Mucosa of rectum (tissue), 2 donors: Measurements from ENCODE around the gene ADGRB2.

ENCODE experiments used
- H3K27ac ChIP-seq, 2 donors: one replicate each; pipeline ENCODE4 v1.7.0; 2013; ENCODE audit warnings: inconsistent platforms in 2 of 2, low read depth in 2 of 2, low read length in 2 of 2
- H3K27me3 ChIP-seq, 2 donors: one replicate each; pipeline ENCODE4 v1.7.0; 2013; ENCODE audit warnings: low read length in 2 of 2; ENCODE audit not compliant: control insufficient read depth in 2 of 2, insufficient read depth in 2 of 2
- H3K36me3 ChIP-seq, 2 donors: one replicate each; pipeline ENCODE4 v1.7.0; 2013; ENCODE audit warnings: low read length in 2 of 2; ENCODE audit not compliant: control insufficient read depth in 2 of 2, insufficient read depth in 2 of 2
- H3K4me1 ChIP-seq, 2 donors: one replicate each; pipeline ENCODE4 v1.7.0; 2013; ENCODE audit warnings: low read length in 2 of 2, mild to moderate bottlenecking in 1 of 2; ENCODE audit not compliant: control insufficient read depth in 2 of 2, insufficient read depth in 2 of 2
- H3K4me3 ChIP-seq, 2 donors: one replicate each; pipeline ENCODE4 v1.7.0; 2013; ENCODE audit warnings: low read length in 2 of 2
- H3K9ac ChIP-seq, 2 donors: one replicate each; pipeline ENCODE4 v1.7.0; 2013; ENCODE audit warnings: low read length in 2 of 2, low read depth in 1 of 2, mild to moderate bottlenecking in 1 of 2
- H3K9me3 ChIP-seq, 2 donors: one replicate each; pipeline ENCODE4 v1.7.0; 2013; ENCODE audit warnings: low read length in 2 of 2; ENCODE audit not compliant: control insufficient read depth in 2 of 2
- donor health status: healthy.
- donor health status: Normal muscosa, but diverticular disease.

ADGRB2 gene

GRCh38 chr1:31782421-31783410, 18.6 kb upstream of the ADGRB2 start:
- no peak overlapping the region for H3K27ac ChIP-seq
- no peaks in the 10 kb centered on the region for H3K9me3 ChIP-seq
- H3K36me3 ChIP-seq, result no peaks in the 10 kb centered on the region
- H3K27me3 ChIP-seq, result peaks cover 0 to 5% of the 10 kb centered on the region in 2 donors
- H3K4me3 ChIP-seq, result no peak overlapping the region
- H3K9ac ChIP-seq, result no peak overlapping the region
- H3K4me1 ChIP-seq, result peaks cover 0 to 1% of the 10 kb centered on the region in 2 donors

DNA sequence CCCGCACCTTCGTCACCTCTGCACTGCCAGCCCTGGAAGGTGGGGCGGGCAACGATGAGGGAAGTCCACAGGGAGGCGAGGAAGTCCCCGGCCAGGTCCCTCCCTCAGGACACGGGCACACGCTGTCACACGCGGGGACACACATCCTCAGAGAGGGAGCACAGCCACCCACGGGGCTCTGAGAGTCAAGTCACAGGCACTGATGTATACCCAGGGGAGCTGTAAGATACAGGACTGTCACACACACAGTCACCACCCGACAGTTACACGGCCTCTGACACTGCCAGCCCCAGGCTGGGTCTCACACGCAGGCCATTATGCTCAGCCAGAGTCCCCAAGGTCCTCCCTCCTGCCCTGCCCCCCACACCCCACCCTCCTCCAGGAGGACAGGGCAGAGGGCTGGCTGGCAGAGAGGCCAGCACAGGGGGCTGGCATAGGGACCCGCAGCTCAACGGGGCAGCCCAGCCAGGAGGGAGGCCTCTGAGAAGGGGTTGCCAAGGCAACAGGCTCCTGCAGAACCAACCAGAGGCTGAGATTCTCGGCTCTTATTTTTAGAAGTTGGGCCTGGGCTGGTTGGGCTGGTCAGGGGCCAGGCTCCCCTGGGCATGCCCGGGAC, 17.7 kb upstream of the ADGRB2 start:
- Histone ChIP-seq H3K4me3 (no peak overlapping the region), H3K27ac (no peak overlapping the region), H3K36me3 (no peaks in the 10 kb centered on the region), H3K9me3 (no peaks in the 10 kb centered on the region), H3K27me3 (peaks cover 3 to 5% of the 10 kb centered on the region in 2 donors), H3K9ac (no peak overlapping the region), H3K4me1 (no peaks in the 10 kb centered on the region)

GRCh38 chr1:31781138-31781755, 17.1 kb upstream of the ADGRB2 start:
- Histone ChIP-seq H3K9me3 (no peaks in the 10 kb centered on the region), H3K27me3 (peaks cover 5% of the 10 kb centered on the region in 2 donors), H3K4me3 (no peak overlapping the region), H3K36me3 (no peaks in the 10 kb centered on the region), H3K9ac (no peak overlapping the region), H3K4me1 (no peaks in the 10 kb centered on the region), H3K27ac (no peak overlapping the region)

- Histone ChIP-seq H3K9me3 (no peaks in the 10 kb centered on the region), H3K36me3 (no peaks in the 10 kb centered on the region), H3K27ac (no peak overlapping the region), H3K4me3 (no peak overlapping the region), H3K4me1 (no peaks in the 10 kb centered on the region), H3K27me3 (peaks cover 6 to 7% of the 10 kb centered on the region in 2 donors), H3K9ac (no peak overlapping the region)
These were observed 16.5 kb upstream of the ADGRB2 start for GRCh38 chr1:31780632-31781031.

DNA sequence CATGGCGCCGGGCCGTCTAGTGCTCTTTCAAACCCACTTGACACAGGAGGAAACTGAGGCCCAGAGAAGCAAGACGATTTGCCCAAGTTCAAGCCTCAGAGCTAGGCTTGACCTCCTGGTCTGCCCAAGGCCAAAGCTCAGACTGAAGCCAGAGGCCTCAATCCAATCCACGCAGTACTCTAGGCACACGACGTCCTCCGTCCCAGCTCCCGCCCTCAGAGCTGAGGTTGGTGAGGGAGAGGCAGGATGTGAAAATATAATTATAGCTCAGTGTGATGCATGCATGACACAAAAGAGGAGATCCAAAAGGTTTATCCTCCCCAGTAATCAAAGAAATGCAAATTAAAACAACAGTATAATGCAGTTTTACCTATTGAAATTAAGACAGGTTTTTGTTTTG, 15.5 kb upstream of the ADGRB2 start:
- Histone ChIP-seq H3K9ac (no peak overlapping the region), H3K4me1 (no peaks in the 10 kb centered on the region)

DNA sequence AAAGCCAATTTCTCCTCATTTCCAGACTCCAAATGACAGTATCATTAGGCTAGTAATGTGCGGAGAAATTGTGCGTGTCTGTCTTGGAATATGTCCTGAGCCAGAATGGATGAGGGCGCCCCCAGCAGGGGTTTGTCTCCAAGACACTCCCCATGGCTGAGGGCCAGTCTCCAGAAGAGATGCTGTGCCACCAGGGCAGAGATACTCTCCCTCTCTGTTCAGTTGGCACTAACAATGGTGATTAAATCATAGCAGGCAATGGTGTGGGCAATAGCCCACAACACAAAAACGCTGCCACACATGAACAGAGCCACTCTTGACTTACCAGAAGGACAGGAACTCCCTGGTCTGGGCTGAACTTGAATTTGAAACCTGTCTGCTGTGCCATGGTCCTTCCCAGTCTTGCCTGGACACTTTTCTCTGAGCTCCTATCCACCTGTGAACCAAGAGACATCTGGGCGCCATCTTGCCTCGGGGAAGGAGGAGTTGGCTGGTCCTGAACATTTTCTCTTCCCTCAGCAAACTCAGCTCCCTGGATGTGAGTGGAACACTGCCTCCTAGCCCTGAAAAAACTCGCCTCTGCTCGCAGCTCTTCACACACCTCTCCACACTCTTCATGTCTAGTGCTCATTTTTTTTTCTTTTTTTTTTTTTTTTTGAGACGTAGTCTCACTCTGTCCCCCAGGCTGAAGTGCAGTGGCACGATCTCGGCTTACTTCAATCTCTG, 14.8 kb upstream of the ADGRB2 start:
- no peak overlapping the region for H3K27ac ChIP-seq
- H3K4me3 ChIP-seq, result no peak overlapping the region
- H3K27me3 ChIP-seq, result peaks cover 15 to 23% of the 10 kb centered on the region in 2 donors
- H3K9me3 ChIP-seq, result no peaks in the 10 kb centered on the region
- no peaks in the 10 kb centered on the region for H3K36me3 ChIP-seq
- H3K4me1 ChIP-seq, result no peaks in the 10 kb centered on the region
- H3K9ac ChIP-seq, result no peak overlapping the region

More for the DNA sequence above, 15.5 kb upstream of the ADGRB2 start:
- no peak overlapping the region for H3K4me3 ChIP-seq
- no peaks in the 10 kb centered on the region for H3K36me3 ChIP-seq
- peaks cover 11 to 15% of the 10 kb centered on the region in 2 donors for H3K27me3 ChIP-seq
- H3K27ac ChIP-seq, result no peak overlapping the region
- H3K9me3 ChIP-seq, result no peaks in the 10 kb centered on the region

DNA sequence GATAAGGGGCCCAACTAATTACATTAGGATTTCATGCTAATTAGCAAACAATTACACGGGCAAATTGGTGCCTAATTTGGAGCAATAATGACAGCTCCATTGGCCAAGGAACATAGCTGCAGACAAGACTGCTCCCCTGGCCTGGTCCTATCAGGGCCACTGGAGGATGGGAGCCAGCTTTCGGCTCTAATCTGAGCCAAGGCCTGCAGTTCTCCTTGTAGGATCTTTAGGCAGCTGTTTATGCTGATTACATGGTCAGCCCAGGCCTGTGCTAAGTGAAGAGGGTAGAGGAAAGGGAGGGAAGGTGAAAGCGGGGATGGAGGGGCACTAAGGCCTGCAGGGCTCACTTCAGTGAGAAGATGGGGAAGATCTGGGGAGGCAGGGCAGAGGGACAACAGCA, 12.4 kb upstream of the ADGRB2 start:
- Histone ChIP-seq H3K27me3 (peaks cover 31 to 43% of the 10 kb centered on the region in 2 donors), H3K4me1 (peaks cover 10 to 13% of the 10 kb centered on the region in 2 donors), H3K27ac (no peak overlapping the region)

DNA sequence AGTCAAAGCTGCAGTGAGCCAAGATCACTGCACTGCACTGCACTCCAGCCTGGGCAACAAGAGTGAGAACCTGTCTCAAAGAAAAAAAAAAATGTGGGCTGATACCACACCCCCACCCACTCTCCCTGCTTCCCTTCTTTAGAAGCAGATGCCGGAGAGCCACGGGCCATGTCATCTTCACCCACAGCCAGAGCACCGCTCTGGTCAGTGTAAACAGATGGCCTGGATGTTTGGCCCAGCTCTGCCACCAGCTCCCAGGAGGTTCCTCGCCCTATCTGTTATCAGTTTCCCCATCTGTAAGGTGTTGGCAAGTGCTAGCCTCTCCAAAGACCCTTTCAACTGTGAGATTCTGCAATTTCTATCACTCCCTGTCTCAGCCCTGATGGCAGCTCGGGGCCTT, 11.9 kb upstream of the ADGRB2 start:
- Histone ChIP-seq H3K27me3 (peaks cover 36 to 48% of the 10 kb centered on the region in 2 donors), H3K4me1 (peaks cover 10 to 13% of the 10 kb centered on the region in 2 donors), H3K27ac (no peak overlapping the region)

More for the DNA sequence above, 12.4 kb upstream of the ADGRB2 start:
- H3K9ac ChIP-seq, result no peak overlapping the region
- no peak overlapping the region for H3K4me3 ChIP-seq
- H3K36me3 ChIP-seq, result no peaks in the 10 kb centered on the region
- no peaks in the 10 kb centered on the region for H3K9me3 ChIP-seq

DNA sequence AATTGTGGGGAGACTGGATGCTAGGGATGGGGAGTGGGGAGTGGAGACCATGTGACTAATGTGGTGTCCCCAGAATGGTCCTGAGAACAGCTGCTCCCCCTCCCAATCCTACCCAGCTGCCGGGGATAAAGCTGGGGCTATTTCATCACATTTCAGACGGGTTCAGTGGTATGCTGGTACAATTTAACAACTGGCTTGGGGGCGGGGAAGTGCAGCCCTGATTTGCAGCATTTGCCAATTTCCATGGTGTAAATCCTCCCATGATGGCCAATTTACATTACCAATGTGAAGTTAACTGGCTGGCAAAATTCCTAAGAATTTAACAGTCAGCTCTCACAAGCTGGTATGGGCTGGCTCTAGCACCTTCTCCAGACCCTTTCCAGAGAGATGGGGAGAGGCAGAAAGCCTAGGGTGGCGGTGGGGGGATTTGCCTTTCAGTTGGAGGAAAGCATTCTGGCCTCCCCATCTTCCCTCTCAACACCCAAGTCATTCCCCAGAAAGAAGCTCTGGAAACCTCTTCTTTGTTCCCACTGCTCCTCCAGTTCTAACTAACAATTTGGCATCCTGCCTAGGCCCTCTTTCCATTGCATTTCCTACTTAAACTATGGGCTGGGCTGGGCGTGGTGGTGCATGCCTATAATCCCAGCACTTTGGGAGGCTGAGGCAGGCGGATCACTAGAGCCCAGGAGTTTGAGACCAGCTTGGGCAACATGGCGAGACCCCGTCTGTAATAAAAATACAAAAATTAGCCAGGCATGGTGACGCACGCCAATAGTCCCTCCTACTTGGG, 11.3 kb upstream of the ADGRB2 start:
- Histone ChIP-seq H3K4me3 (no peak overlapping the region), H3K36me3 (no peaks in the 10 kb centered on the region), H3K9me3 (no peaks in the 10 kb centered on the region), H3K9ac (no peak overlapping the region), H3K27me3 (peaks cover 40 to 49% of the 10 kb centered on the region in 2 donors), H3K27ac (no peak overlapping the region), H3K4me1 (peaks cover 10 to 13% of the 10 kb centered on the region in 2 donors)

More for the DNA sequence above, 11.9 kb upstream of the ADGRB2 start:
- Histone ChIP-seq H3K9ac (no peak overlapping the region), H3K4me3 (no peak overlapping the region), H3K36me3 (no peaks in the 10 kb centered on the region), H3K9me3 (no peaks in the 10 kb centered on the region)
